OCI-LY1 (cell line): Measurements from ENCODE around the gene TMEM185B.

ENCODE experiments used
- H2AFZ ChIP-seq: fragments of 200-600 bp; sonication (generic), shearing (Covaris generic); 2 replicates; pipeline ENCODE4 v1.6.0; 2014; ENCODE audit warnings: antibody characterized with exemption, mild to moderate bottlenecking, low read length
- H3F3A ChIP-seq: fragments of 200-600 bp; sonication (generic), shearing (Covaris generic); 2 replicates; pipeline ENCODE4 v1.6.0; 2014; ENCODE audit warnings: mild to moderate bottlenecking, antibody characterized with exemption, low read length, moderate library complexity; ENCODE audit not compliant: insufficient read depth
- H3K27ac ChIP-seq: fragments of 200-600 bp; sonication (generic); 2 replicates; pipeline ENCODE4 v1.5.1; 2014; ENCODE audit warnings: low read length, mixed run types, mild to moderate bottlenecking, low read depth; ENCODE audit not compliant: poor library complexity, severe bottlenecking
- H3K27me3 ChIP-seq: fragments of 200-600 bp; sonication (generic); 2 replicates; pipeline ENCODE4 v1.6.0; 2014; ENCODE audit warnings: antibody characterized with exemption, mild to moderate bottlenecking, low read length, moderate library complexity; ENCODE audit not compliant: insufficient read depth
- H3K36me3 ChIP-seq: fragments of 200-600 bp; sonication (generic); 2 replicates; pipeline ENCODE4 v1.6.1; 2014; ENCODE audit warnings: mild to moderate bottlenecking, antibody characterized with exemption, low read length, moderate library complexity, mixed read lengths; ENCODE audit not compliant: insufficient read depth
- H3K4me1 ChIP-seq: fragments of 200-600 bp; sonication (generic); 2 replicates; pipeline ENCODE4 v1.5.1; 2014; ENCODE audit warnings: mild to moderate bottlenecking, low read length, moderate library complexity; ENCODE audit not compliant: insufficient read depth, severe bottlenecking
- H3K4me2 ChIP-seq: fragments of 200-600 bp; sonication (generic), shearing (Covaris generic); 2 replicates; pipeline ENCODE4 v1.6.1; 2014; ENCODE audit warnings: low read length
- H3K4me3 ChIP-seq: fragments of 200-600 bp; sonication (generic); 2 replicates; pipeline ENCODE4 v1.5.1; 2014; ENCODE audit warnings: low read length, low read depth, mild to moderate bottlenecking, mixed read lengths; ENCODE audit not compliant: poor library complexity, severe bottlenecking
- H3K79me2 ChIP-seq: fragments of 200-600 bp; shearing (Covaris generic); 2 replicates; pipeline ENCODE4 v1.6.1; 2016; ENCODE audit warnings: mixed run types, low read length, mixed read lengths; ENCODE audit not compliant: insufficient read depth
- H3K9ac ChIP-seq: fragments of 200-600 bp; sonication (generic), shearing (Covaris generic); 2 replicates; pipeline ENCODE4 v1.6.1; 2014; ENCODE audit warnings: mild to moderate bottlenecking, low read length, mixed read lengths
- H3K9me2 ChIP-seq: fragments of 200-600 bp; sonication (generic), shearing (Covaris generic); 2 replicates; pipeline ENCODE4 v1.6.1; 2014; ENCODE audit warnings: low read depth, mild to moderate bottlenecking, low read length, mixed read lengths
- H3K9me3 ChIP-seq: fragments of 200-600 bp; shearing (Covaris generic); 2 replicates; pipeline ENCODE4 v1.6.1; 2014; ENCODE audit warnings: low read length, mixed read lengths
- H4K20me1 ChIP-seq: fragments of 200-600 bp; sonication (generic), shearing (Covaris generic); 2 replicates; pipeline ENCODE4 v1.6.0; 2016; ENCODE audit warnings: mild to moderate bottlenecking, low read length; ENCODE audit not compliant: insufficient read depth
- CTCF ChIP-seq: fragments of 200-600 bp; sonication (generic), shearing (Covaris generic); IDR thresholded peaks from 2 replicates; pipeline ENCODE4 v1.5.1; 2017; ENCODE audit warnings: mild to moderate bottlenecking, antibody characterized with exemption, low read length, moderate library complexity, mixed read lengths
- EZH2 ChIP-seq: fragments of 200-600 bp; sonication (generic), shearing (Covaris generic); IDR thresholded peaks from 2 replicates; pipeline ENCODE4 v1.8.0; 2017; ENCODE audit warnings: borderline replicate concordance, mixed run types, mild to moderate bottlenecking, antibody characterized with exemption, low read length, moderate library complexity, mixed read lengths

Gene TMEM185B

GRCh38 chr2:120223034-120223912, at the start of gene TMEM185B:
TSS of gene TMEM185B (minus strand) at chr2:120223400. CDS start at chr2:120222976, 424 bp downstream.
- TF ChIP-seq EZH2 (no peak), CTCF (peak; percentile 39; the same call in 1 of the 2 replicates)
- Histone ChIP-seq H3K9ac (peak within 1 kb of the TSS; percentile 92), H3K79me2 (peaks cover 8% of the 10 kb centered on the region; the same call in 1 of the 2 replicates), H3K4me3 (peak within 1 kb of the TSS; percentile 86), H3K27ac (peak within 1 kb of the TSS; percentile 98), H3K36me3 (peaks cover 44% of the 10 kb centered on the region), H4K20me1 (no peaks in the 10 kb centered on the region), H3F3A (0 out of 2 replicates have a peak, but pooled peaks cover 3% of the 10 kb centered on the region), H3K4me2 (peak within 1 kb of the TSS; percentile 94), H3K9me2 (no peaks in the 10 kb centered on the region), H2AFZ (no peak within 1 kb of the TSS), H3K27me3 (no peaks in the 10 kb centered on the region), H3K9me3 (no peaks in the 10 kb centered on the region), H3K4me1 (peaks cover 82% of the 10 kb centered on the region)

- H3K27ac ChIP-seq: no peak overlapping the region
These were observed 48.6 kb upstream of the TMEM185B start for GRCh38 chr2:120271711-120272379.

GRCh38 chr2:120269816-120270215, 46.6 kb upstream of the TMEM185B start:
- H3K27ac ChIP-seq: no peak overlapping the region
- no peaks in the 10 kb centered on the region for H3K79me2 ChIP-seq
- no peak overlapping the region for H3K4me2 ChIP-seq
- no peaks in the 10 kb centered on the region for H3F3A ChIP-seq
- no peaks in the 10 kb centered on the region for H3K9me2 ChIP-seq
- H3K9me3 ChIP-seq: no peaks in the 10 kb centered on the region
- no peak for TF ChIP-seq CTCF
- no peak for TF ChIP-seq EZH2
- no peak overlapping the region for H2AFZ ChIP-seq
- H3K4me1 ChIP-seq: peaks cover 4% of the 10 kb centered on the region
- H3K27me3 ChIP-seq: no peaks in the 10 kb centered on the region
- H3K9ac ChIP-seq: no peak overlapping the region
- no peak overlapping the region for H3K4me3 ChIP-seq
- no peaks in the 10 kb centered on the region for H4K20me1 ChIP-seq
- H3K36me3 ChIP-seq: no peaks in the 10 kb centered on the region; the same call in 1 of the 2 replicates

More at GRCh38 chr2:120271711-120272379, 48.6 kb upstream of the TMEM185B start:
- H3K4me2 ChIP-seq: no peak overlapping the region
- H3K4me1 ChIP-seq: no peaks in the 10 kb centered on the region
- H3K27me3 ChIP-seq: no peaks in the 10 kb centered on the region
- H3K9ac ChIP-seq: no peak overlapping the region
- TF ChIP-seq EZH2 (no peak), CTCF (no peak)
- H4K20me1 ChIP-seq: no peaks in the 10 kb centered on the region
- no peaks in the 10 kb centered on the region; the same call in 1 of the 2 replicates for H3K36me3 ChIP-seq
- H3K9me2 ChIP-seq: no peaks in the 10 kb centered on the region
- no peak overlapping the region for H2AFZ ChIP-seq
- no peaks in the 10 kb centered on the region for H3K79me2 ChIP-seq
- H3F3A ChIP-seq: no peaks in the 10 kb centered on the region
- no peak overlapping the region for H3K4me3 ChIP-seq
- H3K9me3 ChIP-seq: no peaks in the 10 kb centered on the region
